Heart left ventricle (tissue), 13 donors: ENCODE results near the gene PRMT7.

ENCODE experiments used
- POLR2A ChIP-seq, 2 donors: fragments of 450-650 bp; IDR thresholded peaks; one replicate each; pipeline ENCODE4 v1.6.1; 2017; ENCODE audit warnings: antibody characterized with exemption in 2 of 2, mild to moderate bottlenecking in 2 of 2, moderate library complexity in 2 of 2
- TF ChIP-seq, protein P1 (sequence below), 12 donors: fragments of 200-600 bp; sonication (generic) in 4 of 12; IDR thresholded peaks; one replicate each; pipeline versions ENCODE4 v1.5.0 to v1.8.0; 2018 to 2022; ENCODE audit warnings: antibody characterized with exemption in 12 of 12, mild to moderate bottlenecking in 5 of 12
- donor health status: ischemic (EF 13 %, LVEDD 7.1; RV severe dilation, severe dysfunction).
- donor health status: DM: no; HTN: yes; CAD: no.
- donor health status: DM: no; HTN: no; CAD: no.
- donor health status: ischemic (EF 25% LVEDD 6.9; RV normal size, moderate dysfunction).
- donor health status: ischemic (EF 25% LVEDD 5.7; RV mildly dilated, moderate dysfunction).
- donor health status: ischemic (EF 35%, LVEDD 5.7; RV mildly dilated, moderate dysfunction).
- donor health status: nonischemic (EF 11% LVEDD 7.7; RV severe dilation, severe dysfunction).
- donor health status: DM: yes; HTN: yes; CAD: no.
- donor health status: PGD.
- donor health status: ischemic (EF 29% LVEDD 5.4; RV normal size, mild dysfunction).
- donor health status: nonischemic (EF 23%, LVEDD 6.1; RV moderate dilation, normal function).

DNA sequence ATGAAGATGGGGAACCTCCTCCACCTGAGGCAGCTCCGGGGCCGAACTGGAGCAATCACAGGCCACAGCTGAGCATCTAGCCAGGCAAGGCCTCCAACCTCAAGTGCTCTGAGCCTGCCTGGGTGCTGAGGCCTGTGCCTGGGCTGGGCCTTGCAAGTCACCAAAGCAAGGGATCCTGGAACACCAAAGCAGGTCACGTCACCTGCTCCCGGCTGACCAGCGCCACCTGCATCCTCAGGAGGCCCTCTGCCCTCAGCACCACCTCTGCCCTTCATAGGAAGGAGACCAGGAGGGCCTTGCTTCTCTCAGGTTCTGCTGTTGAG, 69.5 kb downstream of the PRMT7 start:
- TF ChIP-seq, protein P1, sequence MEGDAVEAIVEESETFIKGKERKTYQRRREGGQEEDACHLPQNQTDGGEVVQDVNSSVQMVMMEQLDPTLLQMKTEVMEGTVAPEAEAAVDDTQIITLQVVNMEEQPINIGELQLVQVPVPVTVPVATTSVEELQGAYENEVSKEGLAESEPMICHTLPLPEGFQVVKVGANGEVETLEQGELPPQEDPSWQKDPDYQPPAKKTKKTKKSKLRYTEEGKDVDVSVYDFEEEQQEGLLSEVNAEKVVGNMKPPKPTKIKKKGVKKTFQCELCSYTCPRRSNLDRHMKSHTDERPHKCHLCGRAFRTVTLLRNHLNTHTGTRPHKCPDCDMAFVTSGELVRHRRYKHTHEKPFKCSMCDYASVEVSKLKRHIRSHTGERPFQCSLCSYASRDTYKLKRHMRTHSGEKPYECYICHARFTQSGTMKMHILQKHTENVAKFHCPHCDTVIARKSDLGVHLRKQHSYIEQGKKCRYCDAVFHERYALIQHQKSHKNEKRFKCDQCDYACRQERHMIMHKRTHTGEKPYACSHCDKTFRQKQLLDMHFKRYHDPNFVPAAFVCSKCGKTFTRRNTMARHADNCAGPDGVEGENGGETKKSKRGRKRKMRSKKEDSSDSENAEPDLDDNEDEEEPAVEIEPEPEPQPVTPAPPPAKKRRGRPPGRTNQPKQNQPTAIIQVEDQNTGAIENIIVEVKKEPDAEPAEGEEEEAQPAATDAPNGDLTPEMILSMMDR (IDR thresholded peaks at IDR 0.05): no peak
- no peak for TF ChIP-seq POLR2A (IDR thresholded peaks at IDR 0.05)
